ENCODE measurements around the gene POLR1A. TPM values are rescaled to one million over a fixed set of nuclear protein-coding genes. Genes with fewer than 3 reads are reported as not detected.
"Not testable (repeated sequence)": the region's sequence is repeated elsewhere in the genome, so short reads cannot be mapped to it uniquely, and the experiment has no call there.

POLR1A gene
- polyA plus RNA-seq, 1 donor, result 24.7 TPM

DNA sequence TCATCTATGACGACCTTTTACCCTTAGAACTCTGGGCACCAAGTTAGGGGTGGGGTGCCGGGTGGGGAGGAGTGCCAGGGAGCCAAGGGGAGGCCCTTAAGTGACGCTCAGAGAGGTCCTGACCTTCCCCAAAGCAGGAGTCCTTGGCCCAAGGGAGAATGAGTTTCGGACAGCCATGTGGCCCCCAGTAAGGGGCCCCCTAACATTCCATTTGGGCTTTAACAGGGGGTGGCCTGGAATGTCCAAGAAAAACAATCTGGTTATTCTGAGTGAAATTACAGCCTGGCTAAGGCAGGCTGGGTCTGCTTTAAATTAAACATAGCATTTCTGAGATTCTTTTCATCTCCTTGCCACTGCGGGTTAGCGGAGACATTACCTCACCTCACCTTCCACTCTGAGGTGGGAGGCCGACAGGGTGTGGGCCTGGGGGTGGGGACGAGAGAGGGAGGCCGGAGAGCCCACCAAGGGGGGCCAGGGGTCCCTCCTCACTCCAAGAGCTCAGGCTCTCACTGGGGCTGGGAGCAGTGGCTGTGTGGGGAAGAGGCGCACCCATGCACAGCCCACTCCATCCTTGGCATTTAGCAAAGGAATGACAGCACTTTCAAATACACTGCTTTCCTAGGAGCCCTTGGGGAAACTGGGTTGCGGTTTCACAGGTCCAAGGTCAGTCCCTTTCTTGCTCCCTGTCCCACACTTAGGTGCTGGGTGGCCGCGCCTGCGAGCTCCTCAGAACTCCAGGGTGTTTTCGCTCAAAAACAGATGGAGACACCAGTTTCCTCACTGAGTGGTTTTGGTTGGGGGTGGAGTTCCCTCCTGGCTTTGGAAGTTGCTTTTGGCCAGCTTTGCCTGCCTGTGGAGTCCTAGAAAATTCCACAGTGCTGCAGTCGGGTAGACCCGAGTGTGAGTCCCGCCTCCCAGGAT lies 107.4 kb downstream of the POLR1A start:
- no peak for DNase-seq

DNA sequence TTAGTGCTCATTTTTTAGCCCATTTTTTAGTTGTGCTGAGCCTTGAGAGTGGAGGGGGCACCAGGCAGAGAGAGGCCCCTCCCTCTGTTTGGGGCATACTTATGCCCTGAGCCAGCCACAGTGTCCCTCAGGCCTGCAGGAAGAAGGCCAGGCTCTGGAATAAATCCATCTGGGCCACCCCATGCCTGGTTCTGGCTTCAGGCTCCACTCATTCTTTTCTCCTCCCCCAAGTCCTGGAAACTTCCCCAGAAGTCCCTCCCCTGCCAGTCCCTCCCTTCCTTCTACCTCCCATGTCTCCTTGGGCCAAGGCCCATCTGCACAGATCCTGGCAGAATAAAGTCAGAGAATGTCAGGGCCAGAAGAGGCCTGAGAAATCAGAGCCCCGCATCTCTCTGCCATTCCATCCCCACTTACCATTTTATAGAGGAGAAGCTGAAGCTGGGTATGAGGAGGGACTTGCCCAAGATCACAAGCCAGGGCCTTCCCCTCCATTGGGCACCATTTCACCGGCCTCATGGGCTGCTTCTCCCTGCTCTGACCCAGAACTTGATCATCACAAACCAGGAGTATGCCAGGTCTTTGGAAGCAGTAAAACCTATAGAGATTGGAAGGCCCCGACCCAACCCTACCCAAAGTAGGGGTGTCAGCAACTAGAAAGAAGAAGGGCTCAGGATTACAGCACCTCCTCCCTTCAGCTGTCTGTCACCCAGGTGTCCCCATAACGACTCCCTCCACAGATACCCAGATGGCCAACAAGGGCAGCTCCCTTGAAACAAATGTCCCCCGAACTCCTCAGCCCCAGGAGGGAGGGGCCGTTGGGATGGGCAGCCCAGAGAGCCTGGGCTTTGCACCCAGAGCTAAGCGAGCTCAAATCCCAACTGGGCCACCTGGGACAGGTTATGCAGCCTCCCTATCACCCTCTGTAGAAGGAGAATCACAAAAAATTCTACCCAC lies 108.4 kb downstream of the POLR1A start:
- no peak for DNase-seq

DNA sequence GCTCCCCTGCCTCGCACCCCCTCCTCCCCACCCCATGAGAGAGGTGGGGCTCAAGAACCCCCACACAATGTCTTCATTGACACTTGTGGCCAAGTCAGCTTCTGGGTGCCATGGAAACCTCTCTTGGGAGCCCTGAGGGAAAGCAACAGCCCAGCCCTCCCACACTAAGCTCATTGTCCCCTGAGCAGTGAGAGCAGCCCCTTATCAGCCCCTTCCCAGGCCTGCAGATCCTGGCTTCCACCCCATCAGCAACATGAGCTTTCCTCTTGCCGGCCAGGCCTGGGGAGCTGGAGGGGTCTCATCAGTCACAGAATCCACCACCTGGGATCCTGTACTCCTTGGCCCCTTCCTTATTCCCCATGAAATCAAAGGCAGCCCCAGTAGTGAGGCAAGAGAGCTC lies 109.1 kb downstream of the POLR1A start:
- no peak for DNase-seq

DNA sequence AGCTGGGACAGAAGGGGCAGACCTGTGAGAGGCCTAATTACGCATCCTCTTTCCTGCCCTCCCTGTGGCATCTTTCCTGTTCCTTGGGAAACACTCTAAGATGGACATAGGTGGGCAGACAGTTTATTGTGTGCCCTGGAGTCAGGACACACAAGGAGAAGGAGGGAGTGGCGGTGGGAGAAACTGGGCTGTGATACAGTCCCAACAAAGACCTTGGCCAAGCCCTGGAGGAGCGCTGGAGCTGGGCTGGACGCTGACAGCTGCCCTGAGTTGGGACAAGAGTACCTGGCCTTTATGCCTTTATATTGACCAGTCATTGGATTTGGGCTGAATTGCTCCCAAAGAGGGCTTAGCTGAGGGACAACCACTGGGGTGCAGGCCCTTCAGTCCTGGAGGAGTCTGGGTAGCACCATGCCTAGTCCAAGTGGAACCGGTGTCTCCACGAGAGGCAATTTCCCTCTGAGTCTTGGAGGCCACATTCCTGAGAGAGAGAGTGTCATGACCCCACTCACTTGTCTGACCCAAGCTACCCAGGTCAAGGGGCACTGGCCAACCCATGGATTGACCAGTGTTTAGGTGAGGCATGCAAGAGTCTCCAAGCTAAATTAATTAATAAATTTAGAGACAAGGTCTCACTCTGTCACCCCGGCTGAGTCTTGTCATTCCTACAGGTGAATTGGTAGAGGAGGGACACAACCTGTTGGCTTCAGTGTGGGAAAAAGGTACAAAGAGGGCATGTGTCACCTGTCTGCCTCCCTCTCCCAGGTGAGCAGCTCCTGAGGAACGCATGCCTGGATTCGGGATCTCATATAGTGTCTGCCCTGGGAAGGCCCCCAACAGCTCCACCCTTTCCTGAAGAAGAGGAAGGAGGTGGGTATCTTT lies 109.8 kb downstream of the POLR1A start:
- no peak for DNase-seq

DNA sequence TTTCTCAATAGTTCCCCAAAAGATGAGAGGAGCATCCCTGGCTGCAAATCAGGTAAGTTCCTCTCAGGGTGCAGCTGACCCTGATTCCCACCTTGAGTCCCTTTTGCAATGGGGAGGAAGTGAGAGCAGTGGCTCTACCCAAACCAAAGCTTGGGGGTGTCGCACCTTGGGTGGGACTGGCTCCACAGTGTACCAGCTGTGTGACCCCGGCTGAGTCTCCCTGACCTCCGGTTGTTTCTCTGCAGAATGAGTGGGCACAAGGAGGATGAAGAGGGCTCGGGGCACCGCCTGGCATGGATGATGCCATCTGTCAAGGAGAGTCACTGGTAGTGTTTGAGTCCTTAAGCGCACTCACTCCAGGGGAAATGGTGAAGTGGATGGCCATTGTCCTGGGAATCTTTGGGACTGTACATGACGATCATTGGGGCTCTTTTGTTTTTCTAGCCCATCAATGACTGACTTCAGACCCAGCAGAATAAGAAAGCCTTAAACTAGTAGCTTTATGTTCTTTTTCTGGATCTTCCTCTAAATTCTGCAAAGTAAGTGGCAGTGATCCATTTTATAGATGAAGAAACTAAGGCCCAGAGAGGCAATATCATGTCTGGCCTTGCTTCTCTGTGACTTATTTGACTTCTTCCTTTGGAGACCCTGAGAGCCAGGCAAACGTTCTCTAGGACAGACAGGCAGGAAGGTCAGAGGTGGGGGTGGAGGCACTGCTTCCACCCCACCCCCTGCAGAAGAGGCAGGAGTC lies 110.6 kb downstream of the POLR1A start:
- DNase-seq, result no peak

DNA sequence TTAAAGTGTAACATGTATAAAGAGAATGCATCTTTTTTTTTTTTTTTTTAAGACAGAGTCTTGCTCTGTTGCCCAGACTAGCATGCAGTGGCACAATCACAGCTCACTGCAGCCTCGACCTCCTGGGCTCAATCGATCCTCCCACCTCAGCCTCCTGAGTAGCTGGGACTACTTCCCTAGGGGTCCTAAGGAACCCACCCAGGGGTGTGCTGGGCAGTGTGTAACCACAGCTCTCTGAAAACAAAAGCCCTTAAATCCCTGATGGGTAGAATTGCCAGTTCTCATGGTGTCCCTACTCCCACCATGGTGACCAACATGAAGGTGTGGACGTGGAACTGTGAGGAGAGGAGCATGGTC lies 111.3 kb downstream of the POLR1A start:
- DNase-seq, result no peak

DNA sequence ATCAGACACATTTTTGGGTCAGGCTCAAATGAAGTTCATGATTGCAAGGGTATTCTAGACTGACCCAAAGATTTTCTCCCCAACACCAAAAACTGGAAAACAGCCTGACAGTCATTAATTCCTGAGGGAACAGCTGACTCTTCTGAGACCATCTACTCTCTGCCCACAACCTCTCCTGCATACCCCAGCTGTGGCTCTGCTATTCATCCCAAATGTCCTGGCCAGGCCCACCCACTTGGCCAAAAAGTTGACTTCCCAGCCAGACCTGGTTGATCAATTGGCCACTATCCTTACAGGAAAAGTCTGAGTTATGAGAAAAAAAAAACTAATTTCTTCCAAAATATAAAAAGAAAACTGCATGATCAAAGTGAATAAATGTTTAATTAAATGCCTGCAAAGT lies 113.1 kb downstream of the POLR1A start:
- no peak for DNase-seq

DNA sequence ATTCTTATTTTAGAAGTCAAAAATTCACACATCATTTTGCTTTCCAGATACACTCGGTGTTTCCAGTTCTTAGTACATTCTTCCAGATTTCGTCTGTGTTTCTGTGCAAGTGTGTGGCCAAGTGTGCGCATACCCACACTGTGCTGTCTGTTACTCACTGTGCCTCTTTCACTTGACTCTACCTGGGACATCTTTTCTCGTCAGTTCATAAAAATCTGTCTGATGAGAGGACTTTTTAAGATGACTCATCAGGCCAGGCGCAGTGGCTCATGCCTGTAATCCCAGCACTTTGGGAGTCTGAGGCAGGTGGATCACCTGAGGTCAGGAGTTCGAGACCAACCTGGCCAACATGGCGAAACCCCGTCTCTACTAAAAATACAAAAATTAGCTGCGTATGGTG lies 113.6 kb downstream of the POLR1A start:
- not testable (repeated sequence) for DNase-seq

DNA sequence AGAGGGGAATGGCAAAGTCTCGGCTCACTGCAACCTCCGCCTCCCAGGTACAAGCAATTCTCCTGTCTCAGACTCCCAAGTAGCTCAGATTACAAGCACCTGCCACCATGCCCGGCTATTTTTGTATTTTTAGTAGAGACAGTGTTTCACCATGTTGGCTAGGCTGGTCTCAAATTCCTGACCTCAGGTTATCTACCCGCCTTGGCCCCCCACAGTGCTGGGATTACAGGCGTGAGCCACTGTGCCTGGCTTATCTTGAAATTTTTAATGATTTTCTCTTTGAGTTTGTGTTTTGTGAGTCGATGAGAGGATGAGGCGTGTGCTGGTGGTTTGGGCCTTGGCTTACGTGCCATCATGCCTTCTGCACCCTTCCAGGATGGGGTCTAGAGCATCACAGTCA lies 115.6 kb downstream of the POLR1A start:
- DNase-seq, result no peak

DNA sequence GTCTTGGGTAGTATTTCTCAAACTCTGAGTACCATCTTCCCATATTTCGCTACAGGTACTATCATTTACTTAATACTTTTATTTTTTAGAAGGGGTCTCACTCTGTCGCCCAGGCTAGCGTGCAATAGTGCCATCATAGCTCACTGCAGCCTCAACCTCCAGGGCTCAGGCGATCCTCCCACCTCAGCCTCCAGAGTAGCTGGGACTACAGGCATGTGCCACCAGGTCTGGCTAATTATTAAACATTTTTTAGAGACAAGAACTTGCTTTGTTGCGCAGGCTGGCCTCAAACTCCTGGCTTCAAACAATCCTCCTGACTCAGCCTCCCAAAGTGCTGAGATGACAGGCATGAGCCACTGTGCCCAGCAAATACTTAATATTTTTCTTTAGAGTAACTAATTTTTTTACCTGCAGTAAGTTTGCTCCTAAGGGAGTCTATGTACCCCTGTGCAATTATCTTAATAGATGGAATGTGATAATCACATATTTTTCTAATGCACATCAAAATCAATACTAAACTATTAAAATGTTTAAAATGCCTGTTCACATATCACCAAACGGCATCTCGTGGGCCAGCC lies 116.3 kb downstream of the POLR1A start:
- DNase-seq, result no peak

DNA sequence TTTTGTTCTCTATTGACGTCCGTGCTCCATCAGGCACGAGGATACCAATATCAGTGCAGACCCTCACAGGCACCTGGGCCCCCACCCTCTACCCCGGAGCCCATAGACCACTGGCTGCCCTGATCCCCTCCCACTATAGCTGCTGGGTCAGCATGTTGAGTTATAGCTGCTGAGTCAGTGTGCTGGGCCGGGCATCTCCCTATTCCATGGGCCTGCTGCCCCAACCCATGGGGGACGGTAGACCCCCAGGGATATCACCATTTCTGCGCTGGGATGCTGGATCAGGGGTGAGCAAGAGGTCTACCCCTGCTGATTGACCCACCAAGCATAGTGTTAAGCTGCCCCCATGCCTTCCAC lies 116.8 kb downstream of the POLR1A start:
- DNase-seq, result no peak

DNA sequence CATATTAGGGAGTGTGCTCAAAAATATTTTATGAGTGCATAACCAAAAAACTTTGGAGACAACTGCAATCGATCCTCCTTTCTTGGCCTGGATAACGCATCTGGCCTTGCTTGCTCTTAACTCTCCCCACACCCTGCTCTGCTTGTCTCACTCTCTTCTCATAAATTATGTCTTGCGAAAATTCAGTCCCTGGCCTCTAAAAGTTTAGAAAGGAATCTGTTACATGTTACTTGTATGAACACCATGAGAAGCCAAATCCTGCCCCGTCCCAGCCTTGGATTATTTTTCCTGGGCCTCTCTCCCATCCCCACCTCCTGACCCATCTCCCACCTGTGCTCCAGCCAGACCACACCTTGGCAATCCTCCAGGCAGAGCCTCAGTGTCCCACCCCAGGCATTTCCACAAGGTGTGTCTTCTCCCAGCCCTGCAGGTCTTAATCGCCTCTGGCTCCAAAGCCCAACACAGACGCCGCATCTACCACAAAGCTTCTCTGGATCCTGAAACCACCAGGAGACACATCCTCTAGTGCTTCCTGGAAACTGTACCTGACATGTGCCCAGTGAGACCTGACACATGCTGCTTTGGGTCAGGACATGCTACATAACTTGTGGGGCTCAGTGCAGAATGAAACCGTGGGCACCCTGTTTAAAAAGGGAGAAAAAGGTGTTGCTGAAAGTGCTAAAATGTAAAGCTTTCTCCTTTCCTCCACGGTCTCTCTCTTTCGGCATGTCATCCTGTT lies 117.3 kb downstream of the POLR1A start:
- DNase-seq, result no peak

DNA sequence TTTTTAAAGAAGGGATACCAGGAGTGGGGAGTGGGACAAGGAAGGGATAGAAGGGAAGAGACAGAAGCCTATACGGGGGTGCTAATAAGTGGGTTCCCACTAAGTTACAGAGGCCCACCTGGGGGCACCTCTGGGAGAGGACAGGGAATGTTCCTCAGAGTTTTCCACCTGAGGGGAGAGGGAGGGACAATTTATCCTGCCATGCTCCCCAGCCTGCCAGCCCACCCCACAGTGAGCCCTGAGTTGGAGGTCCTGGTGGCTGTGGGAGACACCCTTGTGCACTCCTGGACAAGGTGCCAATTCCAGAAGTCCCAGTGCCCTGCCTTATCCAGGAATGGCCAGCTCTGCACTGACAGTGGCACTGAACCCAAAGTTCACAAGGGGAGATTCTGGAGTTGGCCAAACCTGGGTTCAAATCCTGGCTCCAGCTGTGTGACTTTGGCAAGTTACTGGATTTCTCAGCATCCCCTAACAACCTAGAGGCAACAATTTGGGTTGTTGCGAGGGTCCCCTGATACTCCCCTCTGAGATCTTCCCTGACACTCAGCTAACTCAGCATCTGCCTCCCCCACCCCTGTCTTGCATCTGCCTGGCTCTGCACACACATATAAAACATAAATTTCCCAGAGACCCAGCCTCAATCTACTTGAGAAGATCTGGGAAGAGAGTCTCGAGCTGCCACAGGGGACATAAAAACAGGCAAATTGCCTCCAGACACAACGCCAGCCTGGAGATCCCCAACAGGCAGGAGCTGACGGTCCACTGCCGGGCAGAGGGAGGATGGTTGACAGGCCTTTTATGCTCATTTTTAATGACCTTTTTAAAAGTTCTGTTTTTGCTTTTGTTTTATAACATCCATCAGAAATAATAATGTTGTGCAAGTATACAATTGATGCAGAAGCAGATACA lies 118.2 kb downstream of the POLR1A start:
- no peak for DNase-seq

DNA sequence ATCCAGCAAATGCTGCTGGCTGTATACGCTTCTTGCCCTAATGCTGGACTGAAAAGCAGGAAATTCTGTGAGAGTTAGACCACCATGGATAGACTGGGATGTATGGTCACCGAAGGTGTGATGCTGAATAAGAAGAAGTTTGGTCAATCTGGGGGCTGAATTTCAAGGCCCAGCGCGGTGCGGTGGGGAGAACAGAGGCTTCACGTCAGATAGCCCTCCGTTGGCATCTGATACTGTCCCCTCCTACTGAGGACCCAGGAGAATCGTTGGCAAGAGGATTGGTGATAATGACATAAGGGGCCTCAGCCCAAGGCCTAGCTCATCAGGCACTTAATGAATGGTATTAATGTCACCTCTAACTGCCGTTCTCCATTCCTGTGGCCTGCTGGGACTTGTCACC lies 119.6 kb downstream of the POLR1A start:
- no peak for DNase-seq

DNA sequence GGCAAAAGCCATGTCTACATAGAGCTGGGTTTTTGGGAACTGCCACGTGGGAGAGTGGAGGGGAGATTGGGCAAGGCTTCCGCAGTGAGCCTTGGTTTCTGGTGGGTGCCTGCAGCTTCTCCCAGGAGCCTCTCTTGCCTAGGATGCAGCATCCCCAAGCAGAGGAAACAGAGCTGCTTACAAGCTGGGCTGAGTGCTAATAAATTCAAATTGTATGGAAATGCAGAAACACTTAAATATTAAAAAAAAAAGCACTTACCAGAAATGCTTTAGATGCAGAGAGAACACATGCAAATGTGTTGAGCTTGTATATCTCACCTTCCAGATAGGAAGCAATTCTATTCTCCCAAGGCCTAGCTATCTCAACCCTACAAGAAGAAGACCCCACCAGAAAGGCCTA lies 120.9 kb downstream of the POLR1A start:
- no peak for DNase-seq

DNA sequence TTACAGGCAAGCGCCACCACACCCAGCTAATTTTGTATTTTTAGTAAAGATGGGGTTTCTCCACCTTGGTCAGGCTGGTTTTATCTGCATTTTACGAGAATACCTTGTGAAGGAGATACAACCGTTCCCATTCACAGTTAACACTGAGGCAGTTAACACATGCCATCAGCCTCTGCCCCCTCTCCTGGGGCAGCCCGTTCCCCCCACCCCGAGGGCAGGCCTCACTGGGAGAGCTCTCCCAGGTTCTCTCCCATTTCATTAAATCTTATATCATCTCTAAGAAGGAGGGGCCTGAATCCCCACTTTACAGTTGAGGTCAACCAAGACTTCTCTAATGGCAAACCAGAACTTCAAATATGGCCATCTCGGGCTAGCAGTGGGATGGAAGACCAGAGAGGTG lies 121.9 kb downstream of the POLR1A start:
- DNase-seq, result no peak

DNA sequence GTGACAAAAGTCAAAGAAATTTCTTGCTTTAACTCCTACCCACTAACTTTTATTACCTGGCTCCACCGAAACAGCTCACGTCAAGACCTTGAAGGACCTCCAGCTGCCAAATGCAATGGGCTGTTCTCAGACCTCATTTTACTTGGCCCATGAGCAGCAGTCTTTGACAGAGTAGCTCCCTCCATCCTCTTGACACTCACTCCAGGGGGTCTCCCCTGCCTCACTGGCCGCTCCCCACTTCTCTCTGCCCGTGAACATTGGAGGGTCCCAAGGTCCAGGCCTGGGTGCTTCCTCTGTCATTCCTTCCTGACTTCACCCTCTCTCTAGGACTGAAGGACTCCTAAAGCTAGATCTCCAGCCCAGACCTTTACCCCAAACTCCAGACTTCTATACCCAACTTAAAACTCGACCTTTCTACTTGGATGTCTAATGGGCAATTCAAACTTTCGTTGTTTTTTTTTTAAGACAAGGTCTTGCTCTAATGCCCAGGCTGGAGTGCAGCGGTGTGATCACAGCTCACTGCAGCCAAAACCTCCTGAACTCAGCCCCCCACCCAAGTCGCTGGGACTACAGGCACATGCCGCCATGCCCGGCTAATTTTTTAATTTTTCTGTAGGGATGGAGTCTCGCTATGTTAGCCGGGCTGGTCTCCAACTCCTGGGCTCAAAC lies 124.0 kb downstream of the POLR1A start:
- DNase-seq, result no peak

All from left kidney (tissue), 2 donors.